DND-41 (cell line): ENCODE results near the gene ZNF195.
"Not testable (repeated sequence)": the region's sequence is repeated elsewhere in the genome, so short reads cannot be mapped to it uniquely, and the experiment has no call there.

Experiments used
- ATAC-seq: fragments of 200-7000 bp; cut with Tn5 transposase; 3 replicates; pipeline ENCODE4 v1.9.1; 2021; ENCODE audit warnings: low read depth; ENCODE audit not compliant: insufficient read depth
- DNase-seq: peaks from one replicate; pipeline ENCODE4 v3.0.0-alpha.2; 2020
- H2AFZ ChIP-seq: 2 replicates; pipeline ENCODE4 v1.6.0; 2012; ENCODE audit warnings: low read depth, low read length
- H3K27ac ChIP-seq: 2 replicates; pipeline ENCODE4 v1.5.1; 2012; ENCODE audit warnings: low read length, inconsistent platforms
- H3K27me3 ChIP-seq: fragments of 200-600 bp; sonication (generic); 2 replicates; pipeline ENCODE4 v1.6.0; 2012; ENCODE audit warnings: low read length, mild to moderate bottlenecking, inconsistent platforms; ENCODE audit not compliant: insufficient read depth, poor library complexity
- H3K36me3 ChIP-seq: 2 replicates; pipeline ENCODE4 v1.5.1; 2012; ENCODE audit warnings: low read length, inconsistent platforms; ENCODE audit not compliant: insufficient read depth
- H3K4me1 ChIP-seq: 2 replicates; pipeline ENCODE4 v1.5.1; 2012; ENCODE audit warnings: mild to moderate bottlenecking, low read length; ENCODE audit not compliant: insufficient read depth
- H3K4me2 ChIP-seq: 2 replicates; pipeline ENCODE4 v1.6.0; 2012; ENCODE audit warnings: mild to moderate bottlenecking, moderate library complexity, low read length, inconsistent platforms; ENCODE audit not compliant: insufficient read depth
- H3K4me3 ChIP-seq, 2 experiments: fragments of 200-600 bp in 1 of 2; shearing (Covaris generic) in 1 of 2; 2 replicates each; pipeline ENCODE4 v1.5.1; 2012 to 2016; ENCODE audit warnings: inconsistent platforms in 2 of 2, low read length in 2 of 2, mild to moderate bottlenecking in 2 of 2, low read depth in 1 of 2, moderate library complexity in 1 of 2
- H3K79me2 ChIP-seq: 2 replicates; pipeline ENCODE4 v1.6.0; 2012; ENCODE audit warnings: low read length, inconsistent platforms; ENCODE audit not compliant: insufficient read depth
- H3K9ac ChIP-seq: 2 replicates; pipeline ENCODE4 v1.6.0; 2012; ENCODE audit warnings: low read depth, mild to moderate bottlenecking, inconsistent platforms, low read length, moderate library complexity
- H3K9me3 ChIP-seq: 2 replicates; pipeline ENCODE4 v1.5.1; 2012; ENCODE audit warnings: low read length, moderate library complexity, mild to moderate bottlenecking, inconsistent platforms; ENCODE audit not compliant: insufficient read depth, severe bottlenecking
- H4K20me1 ChIP-seq: 2 replicates; pipeline ENCODE4 v1.6.0; 2012; ENCODE audit warnings: low read length; ENCODE audit not compliant: insufficient read depth

Gene ZNF195

DNA sequence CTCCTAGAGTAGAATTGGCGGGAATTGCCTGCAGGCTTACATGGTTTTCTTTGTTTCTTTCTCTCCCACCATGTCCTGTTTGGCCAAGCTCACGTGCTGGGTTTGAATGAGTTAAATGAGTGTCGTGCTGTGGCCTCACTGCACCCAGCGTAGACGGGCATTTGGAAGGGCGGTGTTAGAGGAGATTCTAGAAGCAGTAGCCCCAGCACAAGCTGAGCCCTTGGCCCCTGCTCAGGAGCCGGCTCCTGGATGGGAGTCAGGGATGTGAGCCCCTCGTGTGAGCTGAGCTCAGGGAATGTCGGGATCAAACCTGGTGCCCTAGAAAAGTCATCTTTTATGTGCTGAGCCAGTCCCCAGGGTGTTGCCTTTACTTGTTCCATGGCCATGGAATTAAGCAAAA lies 28.0 kb upstream of the ZNF195 start:
- not testable (repeated sequence) for H3K79me2 ChIP-seq, ATAC-seq, H3K4me3 ChIP-seq, DNase-seq, H3K27me3 ChIP-seq, H3K4me2 ChIP-seq, H4K20me1 ChIP-seq, H2AFZ ChIP-seq, H3K27ac ChIP-seq, H3K9me3 ChIP-seq, H3K36me3 ChIP-seq, H3K4me1 ChIP-seq, H3K9ac ChIP-seq

DNA sequence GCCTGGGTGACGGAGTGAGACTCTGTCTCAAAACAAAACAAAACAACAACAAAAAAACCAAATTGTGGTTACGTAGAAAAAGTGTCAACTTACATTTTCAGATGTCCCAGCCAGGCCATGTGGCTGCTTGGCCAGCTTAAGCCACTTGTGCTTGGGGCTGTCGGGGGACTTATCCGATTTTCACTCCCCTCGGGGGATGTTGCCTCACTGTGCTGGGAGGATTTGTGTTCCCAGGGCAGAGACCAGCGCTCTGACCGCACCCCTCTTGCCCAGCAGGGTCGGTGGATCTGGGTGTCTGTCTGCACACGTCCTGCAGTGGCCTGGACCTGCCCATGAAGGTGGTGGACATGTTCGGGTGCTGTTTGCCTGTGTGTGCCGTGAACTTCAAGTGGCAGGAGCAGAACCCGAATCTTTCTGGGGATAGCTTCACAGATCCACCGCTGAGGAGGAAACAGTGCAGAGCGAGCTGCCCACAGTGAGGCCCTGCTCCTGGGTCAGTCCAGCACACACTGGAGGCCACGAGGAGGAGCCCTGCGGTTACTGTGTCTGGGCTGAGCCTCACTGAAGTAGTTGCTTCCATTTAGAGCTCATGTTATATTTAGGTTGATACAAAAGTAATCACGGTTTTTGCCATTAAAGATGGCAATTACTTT lies 27.4 kb upstream of the ZNF195 start:
- H3K79me2 ChIP-seq, ATAC-seq, DNase-seq, H3K4me3 ChIP-seq, H3K9me3 ChIP-seq, H3K4me2 ChIP-seq, H3K27ac ChIP-seq, H3K4me1 ChIP-seq, H3K9ac ChIP-seq, H3K36me3 ChIP-seq, H3K27me3 ChIP-seq, H4K20me1 ChIP-seq, H2AFZ ChIP-seq: not testable (repeated sequence)

DNA sequence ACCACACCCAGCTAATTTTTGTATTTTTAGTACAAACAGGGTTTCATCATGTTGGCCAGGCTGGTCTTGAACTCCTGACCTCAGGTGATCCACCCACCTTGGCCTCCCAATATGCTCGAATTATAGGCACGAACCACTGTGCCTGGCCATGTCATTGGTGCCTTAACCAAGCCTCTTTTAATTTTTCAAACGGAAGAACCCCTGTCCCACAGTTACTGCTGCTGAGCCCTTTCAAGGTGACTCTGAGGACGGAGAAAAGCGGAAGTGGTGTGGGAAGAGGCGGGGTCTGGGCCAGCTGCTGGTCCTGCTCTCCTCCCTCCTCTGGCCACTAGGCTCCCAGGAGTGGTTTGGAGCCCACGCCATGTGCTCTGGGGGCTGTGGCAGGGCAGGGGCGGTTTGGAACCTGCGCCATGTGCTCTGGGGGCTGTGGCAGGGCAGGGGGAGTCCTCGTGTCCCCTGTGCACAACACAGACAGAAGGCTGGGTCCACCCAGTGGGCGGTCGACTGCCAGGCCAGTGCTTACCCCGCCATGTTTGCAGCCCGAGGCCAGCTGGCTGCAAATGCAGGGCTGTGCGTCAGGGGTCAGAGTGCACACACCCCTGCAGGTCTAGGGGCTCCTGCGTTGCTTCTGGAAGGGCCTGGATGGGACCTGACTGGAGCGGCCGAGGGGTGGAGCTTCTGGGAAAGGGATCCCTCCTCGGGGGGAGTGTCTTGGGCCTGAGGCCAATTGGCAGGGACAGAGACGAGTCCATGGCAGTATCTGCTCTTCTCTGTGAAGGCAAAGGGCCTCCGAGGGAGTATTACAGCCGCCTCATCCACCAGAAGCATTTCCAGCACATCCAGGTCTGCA lies 25.4 kb upstream of the ZNF195 start:
- not testable (repeated sequence) for H3K4me2 ChIP-seq, H3K27me3 ChIP-seq, H3K4me1 ChIP-seq, DNase-seq, H3K9ac ChIP-seq, H3K4me3 ChIP-seq, H3K27ac ChIP-seq, H3K9me3 ChIP-seq, H4K20me1 ChIP-seq, H2AFZ ChIP-seq, H3K36me3 ChIP-seq, H3K79me2 ChIP-seq, ATAC-seq

DNA sequence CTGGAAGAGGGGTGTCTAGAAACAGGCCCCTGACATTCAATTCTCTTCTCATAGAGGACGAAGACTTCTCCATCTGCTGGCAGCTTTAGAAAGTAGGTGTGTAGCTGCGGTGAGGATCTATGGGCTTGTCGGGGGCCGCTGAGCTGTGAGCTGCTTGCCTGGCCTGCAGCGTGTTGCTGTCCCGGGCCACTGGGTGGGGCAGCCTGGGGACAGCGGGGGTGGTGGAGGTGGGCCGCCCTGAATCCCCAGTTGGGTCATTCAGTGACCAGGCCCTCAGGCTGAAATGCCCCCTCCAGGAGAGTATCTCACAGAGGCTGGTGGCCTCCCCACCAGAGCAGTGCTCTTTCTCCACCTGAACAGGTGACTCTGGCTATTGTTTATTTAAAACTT lies 23.9 kb upstream of the ZNF195 start:
- H3K27me3 ChIP-seq, H3K4me2 ChIP-seq, H4K20me1 ChIP-seq, H3K4me1 ChIP-seq, H3K4me3 ChIP-seq, H3K9ac ChIP-seq, H3K79me2 ChIP-seq, H2AFZ ChIP-seq, H3K27ac ChIP-seq, H3K36me3 ChIP-seq, ATAC-seq, H3K9me3 ChIP-seq, DNase-seq: not testable (repeated sequence)

DNA sequence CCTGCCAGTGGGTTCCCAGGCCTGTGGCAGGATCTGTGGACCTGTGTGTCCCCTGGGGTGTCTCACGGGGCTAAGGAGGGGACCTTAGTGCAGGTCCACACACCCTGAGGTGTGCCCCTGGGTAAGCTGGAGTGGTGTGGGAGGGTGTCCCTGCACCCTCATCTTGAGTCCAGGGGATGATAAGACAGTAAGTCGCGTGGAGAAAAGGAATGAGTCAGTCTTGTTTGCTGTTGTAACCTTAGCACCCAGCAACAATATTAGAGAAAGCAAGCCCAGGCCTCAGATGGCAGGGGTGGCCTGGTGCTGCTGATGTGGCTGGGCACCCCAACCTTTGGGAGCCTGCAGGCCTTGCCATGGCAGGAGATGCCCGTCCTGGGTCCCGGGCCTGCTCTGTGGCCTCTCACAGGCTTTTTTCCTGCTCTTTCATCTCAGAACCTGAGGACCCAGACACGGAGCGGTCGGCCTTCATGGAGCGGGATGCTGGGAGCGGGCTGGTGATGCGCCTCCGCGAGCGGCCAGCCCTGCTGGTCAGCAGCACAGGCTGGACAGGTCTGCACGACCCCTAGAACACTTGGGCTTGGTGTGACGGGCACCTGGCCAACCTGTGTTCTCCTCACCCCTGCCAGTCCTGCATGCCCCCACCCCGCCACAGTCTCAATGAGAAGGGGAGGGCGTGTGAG lies 23.4 kb upstream of the ZNF195 start:
- H4K20me1 ChIP-seq, H3K27ac ChIP-seq, H3K9me3 ChIP-seq, H3K4me3 ChIP-seq, H3K9ac ChIP-seq, DNase-seq, H3K27me3 ChIP-seq, ATAC-seq, H3K36me3 ChIP-seq, H3K4me2 ChIP-seq, H3K79me2 ChIP-seq, H3K4me1 ChIP-seq, H2AFZ ChIP-seq: not testable (repeated sequence)

DNA sequence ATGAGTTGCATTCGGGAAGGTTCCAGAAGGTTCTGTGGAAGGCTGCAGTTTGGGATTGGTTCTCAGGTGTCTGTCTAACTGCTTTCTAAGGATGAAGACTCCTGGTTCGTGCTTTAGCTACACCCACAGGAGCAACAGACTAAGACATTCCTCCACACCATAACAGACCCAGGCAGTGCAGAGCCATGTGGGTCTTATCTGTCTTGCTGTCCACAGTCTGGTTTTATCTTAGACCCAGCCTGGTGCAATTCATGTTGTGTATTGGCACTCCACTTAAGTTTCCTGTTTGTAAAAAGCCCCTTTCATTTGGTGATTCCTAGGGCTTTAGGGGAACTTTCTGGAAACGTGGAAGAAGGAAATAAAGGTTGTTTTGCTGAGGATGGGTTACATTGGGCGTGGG lies 22.1 kb upstream of the ZNF195 start:
- ATAC-seq, H3K4me2 ChIP-seq: not testable (repeated sequence)

DNA sequence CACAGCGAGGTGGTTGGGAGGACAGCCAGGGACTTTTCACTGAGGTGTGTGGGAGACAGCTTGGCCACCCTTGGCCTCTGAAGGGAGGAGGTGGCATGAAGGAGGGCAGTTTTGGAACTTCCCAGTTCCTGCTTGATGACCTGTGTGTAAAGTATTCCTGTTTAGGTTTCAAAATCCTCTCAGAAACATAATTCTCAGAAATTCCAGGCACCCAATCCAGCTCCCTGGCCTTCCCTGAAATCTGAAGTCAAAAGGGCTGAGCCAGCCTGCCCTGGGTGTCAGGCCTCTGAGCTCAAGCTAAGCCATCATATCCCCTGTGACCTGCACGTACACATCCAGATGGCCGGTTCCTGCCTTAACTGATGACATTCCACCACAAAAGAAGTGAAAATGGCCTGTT lies 19.6 kb upstream of the ZNF195 start:
- not testable (repeated sequence) for ATAC-seq, H3K9me3 ChIP-seq, H3K36me3 ChIP-seq

More for the DNA sequence above, 22.1 kb upstream of the ZNF195 start:
- H3K27me3 ChIP-seq, H4K20me1 ChIP-seq, H3K79me2 ChIP-seq, H3K9ac ChIP-seq, H3K4me3 ChIP-seq, H3K9me3 ChIP-seq, H2AFZ ChIP-seq, DNase-seq, H3K4me1 ChIP-seq, H3K27ac ChIP-seq, H3K36me3 ChIP-seq: not testable (repeated sequence)

DNA sequence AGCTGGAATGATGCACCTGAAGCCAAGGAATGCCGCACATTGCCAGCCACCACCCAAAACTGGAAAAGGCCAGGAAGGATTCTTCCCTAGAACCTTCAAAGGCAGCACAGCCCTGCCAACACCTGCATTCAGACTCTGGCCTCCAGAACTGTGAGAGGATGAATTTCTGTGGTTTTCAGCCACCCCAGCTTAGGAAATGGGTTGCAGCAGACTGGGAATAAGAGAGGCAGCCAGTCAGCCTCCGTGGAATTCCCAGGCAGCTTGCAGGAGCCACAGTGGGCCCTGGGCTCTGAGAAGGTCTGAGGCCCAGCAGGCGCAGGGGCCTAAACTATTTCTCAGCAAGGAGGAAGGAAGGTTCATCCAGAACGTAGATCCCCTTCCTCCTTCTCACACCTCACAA lies 19.2 kb upstream of the ZNF195 start:
- not testable (repeated sequence) for H2AFZ ChIP-seq, H3K9me3 ChIP-seq, H3K79me2 ChIP-seq, H3K4me3 ChIP-seq, H3K36me3 ChIP-seq, ATAC-seq, DNase-seq, H4K20me1 ChIP-seq, H3K9ac ChIP-seq, H3K27me3 ChIP-seq, H3K27ac ChIP-seq, H3K4me1 ChIP-seq, H3K4me2 ChIP-seq

More for the DNA sequence above, 19.6 kb upstream of the ZNF195 start:
- H3K4me1 ChIP-seq, DNase-seq, H3K4me3 ChIP-seq, H4K20me1 ChIP-seq, H3K27ac ChIP-seq, H3K27me3 ChIP-seq, H3K4me2 ChIP-seq, H2AFZ ChIP-seq, H3K9ac ChIP-seq, H3K79me2 ChIP-seq: not testable (repeated sequence)
